ENCODE data around the gene ADAMTS1. TPM values are rescaled to one million over a fixed set of nuclear protein-coding genes. Genes with fewer than 3 reads are reported as not detected.
A peak's percentile ranks its signal among the peaks of the same experiment; 100 is the strongest.
"Not testable (repeated sequence)": the region's sequence is repeated elsewhere in the genome, so short reads cannot be mapped to it uniquely, and the experiment has no call there.

Gene ADAMTS1
- total RNA-seq, 1 donor, result 243 TPM

GRCh38 chr21:26877018-26877417, 31.8 kb upstream of the ADAMTS1 start:
- Histone ChIP-seq H3K4me1 (ENCODE audit: insufficient read depth, low read length) (no peaks in the 10 kb centered on the region), H3K9me3 (ENCODE audit: low read depth, low read length) (peaks cover 7% of the 10 kb centered on the region), H3K4me2 (ENCODE audit: insufficient read depth, low read length) (no peak overlapping the region), H2AFZ (ENCODE audit: low read length) (peak overlapping the region; percentile 11), H3K36me3 (ENCODE audit: insufficient read depth, low read length) (no peaks in the 10 kb centered on the region), H4K20me1 (ENCODE audit: insufficient read depth, low read length) (no peaks in the 10 kb centered on the region), H3K4me3 (ENCODE audit: insufficient read depth, low read length) (no peak overlapping the region), H3K27ac (ENCODE audit: low read depth, low read length) (no peak overlapping the region), H3K27me3 (ENCODE audit: insufficient read depth, low read length) (no peaks in the 10 kb centered on the region), H3K79me2 (ENCODE audit: insufficient read depth, low read length) (no peaks in the 10 kb centered on the region)
- DNase-seq (ENCODE audit: insufficient read length, low spot score, missing footprints), result no peak
- TF ChIP-seq CTCF (IDR thresholded peaks at IDR 0.05; ENCODE audit: extremely low read depth, low read depth, low read length), result no peak

GRCh38 chr21:26874347-26874746, 29.1 kb upstream of the ADAMTS1 start:
- Histone ChIP-seq H3K9me3 (ENCODE audit: low read depth, low read length) (peaks cover 7% of the 10 kb centered on the region), H3K27ac (ENCODE audit: low read depth, low read length) (no peak overlapping the region), H3K36me3 (ENCODE audit: insufficient read depth, low read length) (no peaks in the 10 kb centered on the region), H3K4me2 (ENCODE audit: insufficient read depth, low read length) (no peak overlapping the region), H2AFZ (ENCODE audit: low read length) (no peak overlapping the region), H3K4me1 (ENCODE audit: insufficient read depth, low read length) (no peaks in the 10 kb centered on the region), H4K20me1 (ENCODE audit: insufficient read depth, low read length) (no peaks in the 10 kb centered on the region), H3K79me2 (ENCODE audit: insufficient read depth, low read length) (no peaks in the 10 kb centered on the region), H3K27me3 (ENCODE audit: insufficient read depth, low read length) (no peaks in the 10 kb centered on the region), H3K4me3 (ENCODE audit: insufficient read depth, low read length) (no peak overlapping the region)
- no peak for TF ChIP-seq CTCF (IDR thresholded peaks at IDR 0.05; ENCODE audit: extremely low read depth, low read depth, low read length)
- DNase-seq (ENCODE audit: insufficient read length, low spot score, missing footprints), result no peak

- no peak for DNase-seq (ENCODE audit: insufficient read length, low spot score, missing footprints)
- Histone ChIP-seq H2AFZ (ENCODE audit: low read length) (peak overlapping the region; percentile 5), H3K9me3 (ENCODE audit: low read depth, low read length) (no peaks in the 10 kb centered on the region), H3K27ac (ENCODE audit: low read depth, low read length) (no peak overlapping the region), H4K20me1 (ENCODE audit: insufficient read depth, low read length) (no peaks in the 10 kb centered on the region), H3K4me3 (ENCODE audit: insufficient read depth, low read length) (no peak overlapping the region), H3K36me3 (ENCODE audit: insufficient read depth, low read length) (no peaks in the 10 kb centered on the region), H3K4me1 (ENCODE audit: insufficient read depth, low read length) (no peaks in the 10 kb centered on the region), H3K4me2 (ENCODE audit: insufficient read depth, low read length) (no peak overlapping the region), H3K79me2 (ENCODE audit: insufficient read depth, low read length) (no peaks in the 10 kb centered on the region), H3K27me3 (ENCODE audit: insufficient read depth, low read length) (no peaks in the 10 kb centered on the region)
- TF ChIP-seq CTCF (IDR thresholded peaks at IDR 0.05; ENCODE audit: extremely low read depth, low read depth, low read length), result no peak
Observed at GRCh38 chr21:26865857-26866256, 20.6 kb upstream of the ADAMTS1 start.

GRCh38 chr21:26856871-26857350, 11.7 kb upstream of the ADAMTS1 start:
- H3K4me2 ChIP-seq (ENCODE audit: insufficient read depth, low read length); H3K36me3 ChIP-seq (ENCODE audit: insufficient read depth, low read length); H3K9me3 ChIP-seq (ENCODE audit: low read depth, low read length); H3K4me3 ChIP-seq (ENCODE audit: insufficient read depth, low read length); H3K79me2 ChIP-seq (ENCODE audit: insufficient read depth, low read length); H3K27ac ChIP-seq (ENCODE audit: low read depth, low read length); H3K4me1 ChIP-seq (ENCODE audit: insufficient read depth, low read length); DNase-seq (ENCODE audit: insufficient read length, low spot score, missing footprints); H3K27me3 ChIP-seq (ENCODE audit: insufficient read depth, low read length); H4K20me1 ChIP-seq (ENCODE audit: insufficient read depth, low read length); H2AFZ ChIP-seq (ENCODE audit: low read length): not testable (repeated sequence)

GRCh38 chr21:26854695-26855094, 9.5 kb upstream of the ADAMTS1 start:
- not testable (repeated sequence) for H3K4me2 ChIP-seq (ENCODE audit: insufficient read depth, low read length); H4K20me1 ChIP-seq (ENCODE audit: insufficient read depth, low read length); H3K4me1 ChIP-seq (ENCODE audit: insufficient read depth, low read length); H3K79me2 ChIP-seq (ENCODE audit: insufficient read depth, low read length); H2AFZ ChIP-seq (ENCODE audit: low read length); H3K9me3 ChIP-seq (ENCODE audit: low read depth, low read length); H3K27me3 ChIP-seq (ENCODE audit: insufficient read depth, low read length); H3K27ac ChIP-seq (ENCODE audit: low read depth, low read length); DNase-seq (ENCODE audit: insufficient read length, low spot score, missing footprints); H3K36me3 ChIP-seq (ENCODE audit: insufficient read depth, low read length); H3K4me3 ChIP-seq (ENCODE audit: insufficient read depth, low read length)
